Germinal center (tissue), 1 donor: ENCODE results near the gene SGMS1.
A peak's percentile ranks its signal among the peaks of the same experiment; 100 is the strongest.

ENCODE experiments used
- DNase-seq: peaks from one replicate; pipeline ENCODE4 v3.0.0; 2012; ENCODE audit warnings: mixed read lengths, low spot score

The SGMS1 gene

DNA sequence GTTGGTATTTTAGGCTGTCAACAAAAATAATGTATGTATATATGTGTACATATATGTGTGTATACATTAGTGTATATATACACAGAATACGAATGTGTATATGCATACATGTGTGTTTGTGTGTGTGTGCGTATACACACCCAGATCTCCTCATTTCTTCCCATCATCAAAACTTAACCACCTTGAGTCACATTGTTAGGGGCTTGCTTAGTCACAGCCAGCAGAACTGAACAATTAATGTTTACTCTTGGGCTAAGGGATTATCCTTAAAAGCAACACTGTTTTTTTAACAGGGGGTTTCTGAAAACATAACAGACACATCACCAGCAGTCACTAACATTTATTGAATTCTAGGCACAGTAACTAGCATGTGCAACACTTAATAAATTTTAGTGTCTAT, 289.5 kb downstream of the SGMS1 start:
- DNase-seq = no peak

DNA sequence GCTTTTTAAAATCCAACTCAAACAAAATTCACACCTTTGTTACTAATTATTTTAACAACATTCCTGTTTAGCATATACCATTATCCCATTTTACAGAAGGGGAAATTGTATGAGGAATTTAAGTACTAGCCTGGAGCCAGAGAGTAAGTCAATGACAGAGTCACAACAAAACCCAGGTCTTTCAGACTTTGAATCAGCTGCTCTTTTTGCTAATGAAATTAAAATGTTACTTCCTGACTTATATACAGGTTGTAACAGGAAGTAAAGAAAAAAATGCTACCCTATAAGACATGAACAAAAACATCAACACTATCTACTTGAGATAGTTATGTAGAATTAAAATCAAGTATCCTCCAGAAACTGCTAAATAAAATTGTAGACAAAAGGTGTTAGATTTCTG, 289.9 kb downstream of the SGMS1 start:
- DNase-seq = no peak

DNA sequence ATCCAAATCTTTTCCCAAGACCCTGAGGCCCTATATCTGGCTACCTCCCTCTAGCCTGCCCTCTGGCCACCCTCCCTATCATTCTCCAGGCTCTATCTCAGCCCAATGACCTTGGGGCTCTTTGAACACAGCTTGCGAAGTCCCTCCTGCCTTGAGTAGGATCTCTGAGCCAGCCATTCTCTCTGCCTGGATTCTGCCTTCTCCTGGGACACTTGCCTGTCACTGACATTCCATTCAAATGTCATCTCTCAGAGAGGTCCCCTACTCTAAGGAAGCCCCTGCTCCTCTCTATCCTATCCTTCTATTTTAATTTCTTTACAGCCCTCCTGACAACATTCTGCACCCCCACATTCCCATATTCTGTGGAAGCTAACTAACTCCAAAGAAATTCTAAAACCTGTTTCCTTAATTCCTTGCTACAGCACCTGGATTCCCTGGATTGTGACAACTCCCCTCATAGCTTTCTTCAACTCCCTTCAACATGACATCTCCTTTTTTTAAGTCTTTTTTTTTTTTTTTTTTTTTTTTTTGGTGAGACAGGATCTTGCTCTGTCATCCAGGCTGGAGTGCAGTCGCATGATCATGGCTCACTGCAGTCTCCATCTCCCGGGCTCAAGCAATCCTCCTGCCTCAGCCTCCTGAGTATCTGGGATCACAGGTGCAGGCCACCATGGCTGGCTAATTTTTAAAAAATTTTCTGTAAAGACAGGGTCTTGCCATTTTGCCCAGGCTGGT, 291.5 kb downstream of the SGMS1 start:
- no peak for DNase-seq

DNA sequence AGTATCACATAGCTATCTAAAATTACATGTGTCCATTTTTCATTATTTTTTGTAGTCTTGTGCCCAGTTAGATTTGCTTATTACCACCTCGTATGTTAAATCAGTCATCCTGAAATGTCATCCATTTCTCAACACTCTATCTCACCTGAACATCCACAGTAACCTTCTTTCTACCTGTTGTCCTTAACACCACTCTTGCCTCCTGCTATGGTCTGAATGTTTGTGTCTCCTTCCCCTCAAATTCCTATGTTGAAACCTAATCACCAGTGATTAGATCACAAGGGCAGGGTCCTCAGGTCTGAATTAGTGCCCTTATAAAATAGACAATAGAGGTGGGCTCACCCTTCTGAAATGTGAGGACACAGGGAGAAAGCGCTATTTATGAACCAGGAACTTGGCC, 292.3 kb downstream of the SGMS1 start:
- no peak for DNase-seq

DNA sequence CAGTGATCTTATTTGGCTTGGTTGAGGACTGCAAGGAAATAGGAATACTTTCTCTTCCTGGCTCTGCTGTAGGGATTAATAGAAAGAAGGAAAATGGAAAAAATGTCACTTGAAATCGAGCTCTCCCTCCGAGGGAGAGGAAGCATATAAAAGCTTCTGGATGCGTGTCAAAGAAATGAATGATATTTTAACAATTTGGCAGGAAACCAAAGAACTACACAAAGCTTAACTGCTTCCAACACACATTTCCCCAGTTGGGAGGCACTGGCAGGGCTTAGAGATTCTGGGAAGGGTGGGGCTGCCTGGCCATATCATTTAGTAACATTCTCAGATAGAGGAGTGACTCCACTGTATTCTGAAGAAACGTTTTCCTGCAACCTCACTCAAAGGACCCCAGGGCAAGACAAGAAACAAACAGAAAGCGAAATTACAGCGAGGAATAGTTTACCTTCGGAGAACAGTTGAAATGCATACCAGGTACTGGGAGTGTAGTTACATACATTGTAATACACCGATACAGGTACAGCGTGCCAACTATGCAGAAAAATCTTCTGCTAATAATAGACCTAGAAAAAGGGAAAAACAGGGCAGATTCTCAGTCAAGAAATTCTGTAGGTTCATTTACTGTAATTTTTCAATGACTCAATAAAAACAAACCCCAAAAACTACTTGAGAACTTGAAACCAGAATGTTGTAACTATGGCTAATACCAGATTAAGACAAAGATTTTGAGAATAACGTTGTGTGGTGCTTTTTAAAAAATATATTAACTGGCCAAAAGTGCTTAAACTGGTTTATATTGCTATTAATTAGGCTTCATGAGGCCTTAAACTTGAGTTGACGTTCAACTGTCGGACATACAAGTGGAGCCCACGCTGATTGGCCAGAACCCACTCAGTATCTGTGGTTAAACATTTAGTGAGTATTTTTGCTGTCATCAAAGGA, 296.7 kb downstream of the SGMS1 start:
- DNase-seq = no peak

DNA sequence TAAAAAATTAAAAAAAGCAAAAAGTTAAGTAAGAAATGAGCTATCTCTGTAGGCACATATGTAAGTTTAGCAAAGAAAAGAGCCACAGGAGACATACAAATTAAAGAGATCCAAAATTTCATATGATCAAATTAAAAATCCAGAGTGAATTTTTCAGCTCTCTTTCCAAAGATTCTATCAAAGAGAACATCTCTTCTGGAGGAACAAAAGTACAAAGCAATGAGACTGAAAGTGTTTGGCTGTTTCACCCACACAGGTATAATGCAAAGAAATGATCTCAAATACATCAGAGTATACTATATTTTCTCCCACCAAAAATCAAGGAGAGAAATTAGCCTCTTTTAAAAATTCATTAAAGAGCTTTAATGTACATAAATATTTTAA, 297.6 kb downstream of the SGMS1 start:
- no peak for DNase-seq

DNA sequence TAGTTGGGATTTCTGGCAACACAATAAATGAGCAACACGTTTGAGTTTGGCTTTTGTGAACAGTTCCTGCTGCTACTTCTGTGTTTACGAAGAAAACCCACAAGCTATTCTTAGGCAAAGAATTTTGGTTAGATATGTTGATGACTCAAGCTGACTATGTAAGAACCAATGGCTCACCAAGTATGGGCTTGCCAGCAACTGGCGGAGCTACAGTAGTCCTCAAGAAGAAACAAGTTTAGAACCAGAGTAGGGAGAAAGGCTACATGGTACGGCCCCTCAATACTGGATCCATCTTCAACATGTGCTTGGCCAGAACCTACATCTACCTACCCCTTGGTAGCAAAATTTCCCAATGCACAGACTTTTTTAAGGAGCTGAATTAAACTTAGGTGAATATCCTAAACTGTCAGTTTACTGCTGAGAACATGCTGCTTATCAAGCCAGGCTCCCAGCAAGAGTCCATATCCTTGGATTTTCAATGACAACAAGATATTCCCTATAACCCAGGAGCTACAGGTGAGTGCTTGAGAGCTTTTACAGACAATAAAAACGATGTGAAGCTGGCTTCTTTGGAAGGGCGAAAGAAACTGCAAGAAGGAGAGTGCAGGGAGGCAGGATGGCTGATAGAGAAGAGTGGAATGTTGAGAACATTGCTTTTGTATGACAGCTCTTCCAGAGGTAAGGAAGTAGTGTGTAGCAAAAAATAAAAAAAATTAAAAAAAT, 298.1 kb downstream of the SGMS1 start:
- no peak for DNase-seq

DNA sequence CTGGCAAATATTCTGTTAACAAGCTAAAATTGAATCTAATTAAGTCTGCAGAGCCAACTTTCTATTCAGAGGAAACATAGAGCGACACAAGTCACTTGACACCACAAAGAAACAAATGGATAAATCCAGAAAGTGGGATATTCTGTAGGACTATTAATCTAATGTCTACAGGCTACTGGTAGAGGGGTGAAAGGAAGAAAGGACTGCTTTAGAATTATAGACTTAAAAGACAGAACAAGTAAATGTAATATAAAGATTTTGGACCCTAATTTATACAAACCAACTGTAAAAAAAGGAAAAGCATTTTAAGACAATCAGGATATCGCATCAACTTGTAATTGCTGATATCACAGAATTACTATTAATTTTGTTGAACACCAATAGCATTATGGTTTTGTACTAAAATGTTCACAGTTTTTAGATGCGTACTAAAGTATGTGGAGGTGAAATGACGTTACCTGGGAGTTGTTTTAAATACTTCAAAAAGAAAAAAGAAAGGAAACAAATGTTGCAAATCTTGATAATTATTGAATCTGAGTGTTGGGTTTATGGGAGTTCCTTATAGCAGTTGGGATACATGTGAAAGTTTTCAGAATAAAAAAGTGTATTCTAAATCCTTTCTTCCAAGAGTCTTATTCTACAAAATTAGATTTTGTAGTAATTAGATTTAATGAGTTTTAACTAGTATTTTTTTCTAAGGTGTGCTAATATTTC, 298.9 kb downstream of the SGMS1 start:
- no peak for DNase-seq

DNA sequence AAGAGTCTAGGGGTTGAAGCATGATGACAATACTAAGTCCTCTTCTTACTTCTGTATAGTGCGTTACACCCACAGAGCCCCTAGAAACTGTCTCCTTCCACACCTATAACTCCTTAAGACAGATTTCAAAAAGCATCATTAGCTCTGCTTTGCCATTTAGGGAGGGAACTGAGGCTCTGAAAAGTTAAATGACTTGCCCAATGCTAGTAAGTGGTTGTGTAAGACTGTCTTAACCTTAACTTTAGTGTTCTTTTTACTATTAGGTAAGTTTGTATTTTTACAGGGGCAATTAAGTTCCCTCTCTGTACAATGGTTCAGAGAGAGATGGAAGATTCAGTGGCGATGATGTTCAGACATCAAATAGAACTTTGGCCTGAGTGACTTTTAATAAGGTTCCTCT, 299.7 kb downstream of the SGMS1 start:
- no peak for DNase-seq

DNA sequence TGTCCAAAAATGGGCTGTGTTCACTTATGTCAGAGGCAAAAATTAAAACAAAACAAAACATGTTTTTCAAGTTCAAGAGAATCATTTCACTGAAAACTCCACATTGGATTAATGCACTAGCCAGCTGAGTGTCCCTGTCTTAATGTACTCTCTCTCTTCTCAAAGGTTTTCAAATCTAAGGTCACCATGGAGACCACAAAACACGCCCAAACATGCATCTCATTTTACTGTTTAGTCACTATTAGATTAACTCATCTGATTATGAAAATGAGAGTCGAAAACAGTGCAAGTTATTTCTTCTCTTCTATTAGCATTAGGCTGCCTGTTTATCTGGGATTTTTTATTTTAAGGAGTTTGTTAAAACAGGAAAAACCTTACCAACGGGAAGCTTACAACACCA, 301.7 kb downstream of the SGMS1 start:
- DNase-seq = no peak

DNA sequence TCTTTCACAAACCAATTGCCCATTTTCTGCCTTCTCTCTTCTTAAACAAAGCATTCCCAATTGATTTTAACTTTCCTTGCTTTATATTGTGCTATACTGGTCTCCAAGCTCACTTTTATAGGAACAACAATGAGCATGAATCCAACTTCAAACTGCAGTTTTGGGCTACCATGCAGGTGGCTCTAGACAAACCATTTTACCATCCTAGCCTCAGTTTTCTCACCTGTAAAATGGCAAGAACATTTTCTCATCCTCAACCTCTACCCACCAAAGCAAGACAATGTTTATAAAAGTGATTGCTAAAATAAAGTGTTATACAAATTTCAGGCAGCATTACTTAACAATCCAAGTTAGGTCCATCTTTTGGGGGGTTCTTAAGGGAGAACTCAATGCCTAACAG, 305.6 kb downstream of the SGMS1 start:
- no peak for DNase-seq

DNA sequence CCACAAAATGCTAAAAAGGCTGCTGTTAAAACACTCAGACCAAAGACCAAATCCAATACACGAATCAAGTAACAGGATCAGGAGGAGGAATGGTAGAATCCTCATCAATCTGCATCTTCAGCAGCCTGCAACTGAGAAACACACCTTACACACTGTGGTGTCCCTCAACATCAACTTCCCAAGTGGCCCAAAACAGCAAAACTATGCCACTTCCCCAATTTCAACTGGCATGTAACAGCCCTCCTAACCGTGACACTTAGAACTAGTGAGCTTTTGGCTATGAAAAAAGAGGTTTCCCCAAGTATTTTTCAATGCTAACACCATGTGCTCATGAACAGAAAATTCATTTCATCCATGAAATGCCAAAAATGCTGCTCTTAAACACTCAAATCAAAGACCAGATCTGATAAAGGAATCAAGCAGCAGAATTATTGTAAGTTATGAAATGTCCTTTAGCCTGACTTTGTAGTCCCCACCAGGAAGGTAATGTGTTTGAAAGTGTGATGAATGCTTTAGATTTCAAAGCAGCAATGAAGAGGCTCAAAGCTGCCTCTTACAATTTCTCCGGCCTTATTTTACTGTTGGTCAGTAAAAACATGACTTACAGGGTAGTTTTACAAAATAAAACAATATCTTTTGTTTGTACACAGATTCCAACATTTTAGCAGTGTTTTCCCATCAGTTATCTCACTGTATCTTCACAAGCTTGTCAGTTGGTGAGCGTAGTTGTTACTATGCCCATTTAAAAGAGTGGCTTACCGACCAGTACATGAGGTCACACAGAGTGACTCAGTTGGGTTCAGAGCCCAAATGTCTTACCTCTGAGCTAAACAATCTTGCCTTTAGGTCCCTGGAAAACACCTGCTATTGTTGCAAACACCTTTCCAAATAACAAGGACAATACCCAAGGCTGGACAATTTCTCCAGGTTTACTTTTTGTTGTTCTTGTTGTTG, 306.8 kb downstream of the SGMS1 start:
- peak; percentile 14 for DNase-seq

DNA sequence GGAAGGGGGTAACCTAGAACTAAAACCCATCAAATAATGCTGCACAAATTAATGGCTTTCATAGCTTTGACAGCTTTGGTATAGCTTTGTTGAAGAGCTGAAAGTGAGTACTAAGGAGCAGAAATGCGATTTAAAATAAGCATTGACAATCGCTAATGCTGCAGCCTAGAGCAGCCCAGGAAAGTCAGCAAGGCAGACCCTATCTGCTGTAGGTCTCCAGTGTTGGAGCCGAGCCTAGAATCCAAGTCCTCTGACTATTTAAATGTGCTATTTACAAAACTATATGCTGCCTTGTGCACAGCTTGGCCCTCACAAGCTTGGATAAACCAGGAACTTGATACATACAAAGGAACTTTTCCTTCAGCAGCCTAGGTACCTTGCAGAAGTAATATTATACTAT, 307.6 kb downstream of the SGMS1 start:
- DNase-seq = no peak

DNA sequence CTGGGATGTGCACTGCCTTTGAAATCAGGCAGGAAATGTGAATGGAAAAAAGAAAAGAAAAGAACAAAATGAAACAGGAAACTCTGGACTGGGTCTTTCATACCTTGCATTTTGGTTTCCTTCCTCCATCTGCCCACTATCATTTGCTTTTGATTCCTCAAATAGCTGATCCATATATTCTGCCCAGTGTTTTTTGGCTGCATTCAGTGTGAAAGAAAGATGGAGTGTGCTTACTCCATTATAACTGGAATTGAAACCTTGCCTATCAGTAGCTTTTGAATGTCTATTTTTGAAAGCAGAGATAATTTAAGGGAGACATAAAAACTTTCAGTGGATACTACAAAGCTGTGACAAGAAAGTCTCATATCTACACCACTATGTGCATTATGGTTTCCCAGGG, 308.3 kb downstream of the SGMS1 start:
- no peak for DNase-seq

DNA sequence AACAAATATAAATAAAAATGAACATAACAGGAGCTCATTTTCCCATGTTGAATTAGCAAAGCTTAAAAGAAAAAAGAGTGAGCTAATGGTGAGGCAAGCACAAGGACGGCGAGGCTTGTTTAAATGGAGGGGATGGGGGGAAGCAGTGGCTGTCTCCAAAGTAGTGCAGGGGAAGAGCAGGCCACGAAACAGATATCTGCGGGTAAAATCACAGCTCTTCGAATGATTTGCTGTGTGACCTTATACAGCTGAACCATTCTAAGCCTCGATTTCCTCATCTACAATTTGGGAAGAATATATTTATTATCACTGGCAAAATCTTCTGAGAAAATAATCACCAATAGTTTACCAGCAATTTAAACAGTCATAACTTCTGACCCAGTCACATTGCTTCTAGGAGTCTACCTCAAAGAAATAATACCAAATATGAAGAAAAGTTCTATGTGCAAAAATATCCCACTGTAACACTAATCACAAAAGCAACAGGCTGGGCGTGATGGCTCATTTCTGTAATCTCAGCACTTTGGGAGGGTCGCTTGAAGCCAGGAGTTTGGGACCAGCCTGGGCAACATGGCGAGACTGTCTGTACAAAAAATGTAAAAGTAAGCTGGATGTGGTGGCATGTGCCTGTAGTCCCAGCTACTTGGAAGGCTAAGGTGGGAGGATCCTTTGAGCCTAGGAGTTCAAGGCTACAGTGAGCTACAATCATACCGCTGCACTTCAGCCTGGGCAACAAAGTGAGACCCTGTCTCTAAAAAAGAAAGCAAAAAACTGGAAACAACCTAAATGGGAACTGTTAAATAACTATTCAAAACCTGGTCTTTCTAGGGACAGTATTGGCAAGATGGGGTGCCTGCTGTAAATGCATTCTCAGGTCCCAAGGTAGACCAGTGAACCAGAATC, 309.3 kb downstream of the SGMS1 start:
- DNase-seq = no peak

DNA sequence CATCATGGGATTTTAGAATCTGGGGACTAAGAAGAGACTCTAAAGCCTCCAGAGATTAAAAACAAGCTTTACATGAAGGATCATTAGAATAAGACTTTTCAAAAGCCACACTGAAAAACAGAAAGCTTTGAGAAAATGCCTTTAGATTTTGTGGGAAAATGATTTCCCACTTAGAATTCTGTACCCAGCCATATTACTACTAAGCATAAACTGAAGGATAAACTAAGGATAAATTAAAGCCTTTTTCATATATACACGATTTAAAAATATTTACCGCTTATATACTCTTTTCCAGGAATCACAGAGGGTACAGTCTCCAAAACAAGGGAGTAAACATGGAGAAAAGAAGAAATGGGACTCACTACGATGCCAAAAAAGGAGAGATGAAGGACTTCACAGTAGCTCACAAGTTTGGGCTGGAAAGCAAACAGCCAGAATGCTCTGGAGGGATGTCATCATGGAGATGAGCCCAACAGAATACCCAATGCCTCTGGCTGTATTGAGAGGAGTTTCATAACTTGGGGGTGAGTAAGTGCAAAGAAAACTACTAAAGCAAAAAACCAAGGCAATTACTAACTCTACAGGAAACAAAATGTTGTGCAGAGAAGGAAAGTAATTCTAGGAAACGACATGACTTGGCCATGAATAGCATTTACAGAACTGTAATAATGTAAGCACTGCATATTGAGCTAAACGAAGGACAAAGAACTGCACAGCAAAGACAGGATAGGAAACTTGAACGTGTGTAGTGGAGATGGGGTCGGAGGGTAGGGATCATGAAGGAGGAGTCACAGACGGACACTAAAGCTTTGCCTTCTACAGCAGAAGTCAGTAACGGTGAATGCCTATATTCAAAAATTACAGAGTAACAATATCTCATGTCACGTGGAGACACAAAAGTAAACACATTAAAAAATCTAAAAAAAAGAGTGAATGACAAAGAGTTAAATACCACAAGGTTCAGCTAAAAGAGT, 311.0 kb downstream of the SGMS1 start:
- DNase-seq = no peak

DNA sequence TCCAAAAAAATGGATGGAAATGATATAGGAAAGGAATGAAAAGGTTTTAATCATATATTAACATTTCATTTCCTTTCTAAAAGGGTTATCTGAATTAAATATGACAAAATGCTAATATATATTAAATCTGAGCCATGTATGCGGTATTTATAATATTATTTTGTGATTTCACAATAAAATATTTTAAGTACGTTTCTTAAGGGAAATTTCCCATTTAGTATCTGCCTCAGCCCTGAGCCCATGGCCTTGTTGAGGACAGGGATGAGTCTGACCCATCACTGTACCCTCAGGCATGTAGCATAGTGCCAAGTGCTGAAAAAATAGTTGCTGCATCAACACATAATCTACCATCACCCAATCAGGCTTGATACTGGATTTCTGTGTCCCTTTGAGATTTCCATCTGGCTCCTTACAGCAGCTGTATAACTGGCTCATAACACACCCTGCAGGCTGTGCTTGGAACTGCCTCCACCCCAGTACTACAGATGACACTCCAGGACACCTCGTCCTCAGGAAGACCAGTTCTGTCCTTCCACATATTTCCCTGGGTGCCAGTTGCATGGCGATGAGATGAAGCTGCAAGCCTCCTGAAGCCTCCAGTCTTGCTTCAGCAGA, 313.1 kb downstream of the SGMS1 start:
- DNase-seq = peak; percentile 12

DNA sequence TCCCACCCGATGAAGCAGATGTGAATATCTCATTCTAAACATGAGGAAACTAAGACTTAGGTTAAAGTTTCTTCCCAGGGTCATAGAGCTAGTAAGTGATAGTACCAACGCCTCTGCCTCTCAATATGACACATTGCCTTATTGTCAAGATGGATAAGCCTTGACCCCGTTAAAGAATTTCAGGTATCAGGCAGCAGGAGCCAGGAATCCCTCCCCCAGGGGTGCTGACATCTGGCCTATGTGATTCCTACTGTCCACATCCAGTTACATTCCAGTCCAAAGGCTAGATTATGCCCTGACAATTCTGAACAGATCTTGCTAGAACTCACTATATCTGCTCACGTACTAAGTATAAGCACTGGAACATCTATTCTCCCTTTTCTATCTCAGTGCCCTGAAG, 314.4 kb downstream of the SGMS1 start:
- DNase-seq = no peak
